Activated B cell treated with CpG ODN at 0.5 μM for 24 hours (primary cell): ENCODE results near the gene SMG9. TPM values are rescaled to one million over a fixed set of nuclear protein-coding genes. Genes with fewer than 3 reads are reported as not detected.

Experiments
- ATAC-seq: fragments of 200-7000 bp; cut with Tn5 transposase; one replicate; pipeline ENCODE4 v1.10.0; 2021; ENCODE audit warnings: low read depth, mild to moderate bottlenecking, moderate library complexity
- CTCF ChIA-PET: fragments of 350-600 bp; sonication (Branson Sonifier 250); formaldehyde crosslinking; loops from one replicate; lab custom pipeline; 2021; ENCODE audit warnings: antibody characterized with exemption; lab: Charles Lee
- POLR2A ChIA-PET: fragments of 350-600 bp; sonication (Branson Sonifier 250); formaldehyde crosslinking; loops from one replicate; lab custom pipeline; 2021; ENCODE audit warnings: antibody characterized with exemption; lab: Charles Lee
- DNase-seq: peaks from one replicate; pipeline ENCODE4 v3.0.0; 2022
- H3K27ac Mint-ChIP-seq: one replicate; pipeline ENCODE4 v1.8.0; 2020; ENCODE audit warnings: mixed read lengths
- H3K27me3 Mint-ChIP-seq: one replicate; pipeline ENCODE4 v1.8.0; 2021; ENCODE audit warnings: mixed read lengths
- H3K36me3 Mint-ChIP-seq: one replicate; pipeline ENCODE4 v1.8.0; 2021; ENCODE audit warnings: low read depth, mixed read lengths
- H3K4me1 Mint-ChIP-seq: one replicate; pipeline ENCODE4 v1.8.0; 2021; ENCODE audit warnings: mixed read lengths
- H3K4me3 Mint-ChIP-seq: one replicate; pipeline ENCODE4 v1.8.0; 2020; ENCODE audit warnings: mild to moderate bottlenecking, mixed read lengths
- H3K9me3 Mint-ChIP-seq: one replicate; pipeline ENCODE4 v1.8.0; 2020; ENCODE audit warnings: mixed read lengths
- CTCF ChIP-seq: fragments of 200-600 bp; IDR thresholded peaks from one replicate; pipeline ENCODE4 v1.8.0; 2022; ENCODE audit warnings: antibody characterized with exemption, mild to moderate bottlenecking
- intact Hi-C: fragments of 100-400 bp; cut with micrococcal nuclease; formaldehyde crosslinking; loops from one replicate; pipeline ENCODE4 v1.15.1; 2024
- total RNA-seq: library from RNA; stranded (reverse); gene quantifications from 2 replicates; pipeline ENCODE4 v1.2.3, GENCODE V29; 2022

The SMG9 gene
- total RNA-seq, 1 donor from 2014 or later, result 105 TPM

GRCh38 chr19:43798546-43799409 is 44.0 kb upstream of the SMG9 start:
- ChIA-PET CTCF (no interaction called here), POLR2A (interaction anchor here (1.1 kb wide), 1 partner anchor 18 kb away, joined by 3 read pairs; the partner anchor contains the start of gene KCNN4)
- H3K27me3 Mint-ChIP-seq, result peaks cover 30% of the 10 kb centered on the region
- DNase-seq, result no peak
- TF ChIP-seq CTCF, result no peak
- H3K27ac Mint-ChIP-seq, result no peak overlapping the region
- ATAC-seq, result peak; percentile 84
- peaks cover 3% of the 10 kb centered on the region for H3K9me3 Mint-ChIP-seq
- H3K4me1 Mint-ChIP-seq, result peaks cover 15% of the 10 kb centered on the region
- intact Hi-C loops, result no loop called here
- H3K36me3 Mint-ChIP-seq, result no peaks in the 10 kb centered on the region
- peak overlapping the region; percentile 72 for H3K4me3 Mint-ChIP-seq

- DNase-seq (no peak), ATAC-seq (no peak)
- intact Hi-C loops, result no loop called here
- no peak overlapping the region for H3K27ac Mint-ChIP-seq
- no peaks in the 10 kb centered on the region for H3K36me3 Mint-ChIP-seq
- peaks cover 15% of the 10 kb centered on the region for H3K4me1 Mint-ChIP-seq
- TF ChIP-seq CTCF, result no peak
- ChIA-PET CTCF (no interaction called here), POLR2A (no interaction called here)
- peaks cover 34% of the 10 kb centered on the region for H3K27me3 Mint-ChIP-seq
- peak overlapping the region; percentile 55 for H3K4me3 Mint-ChIP-seq
- H3K9me3 Mint-ChIP-seq, result peaks cover 3% of the 10 kb centered on the region
Measured at GRCh38 chr19:43798026-43798545, 43.3 kb upstream of the SMG9 start.

- Mint-ChIP-seq H3K4me3 (no peak overlapping the region), H3K4me1 (peaks cover 15% of the 10 kb centered on the region), H3K36me3 (no peaks in the 10 kb centered on the region), H3K27me3 (peaks cover 34% of the 10 kb centered on the region), H3K27ac (no peak overlapping the region), H3K9me3 (peaks cover 3% of the 10 kb centered on the region)
- POLR2A ChIA-PET, result no interaction called here
- intact Hi-C loops, result no loop called here
- CTCF ChIA-PET, result no interaction called here
- DNase-seq (no peak), ATAC-seq (no peak)
- TF ChIP-seq CTCF, result no peak
Measured at GRCh38 chr19:43797556-43797955, 42.8 kb upstream of the SMG9 start.

GRCh38 chr19:43797118-43797517 is 42.4 kb upstream of the SMG9 start:
- Mint-ChIP-seq H3K36me3 (no peaks in the 10 kb centered on the region), H3K4me3 (no peak overlapping the region)
- ATAC-seq, result no peak

More at GRCh38 chr19:43797118-43797517, 42.4 kb upstream of the SMG9 start:
- Mint-ChIP-seq H3K27me3 (peaks cover 34% of the 10 kb centered on the region), H3K9me3 (peaks cover 3% of the 10 kb centered on the region), H3K27ac (no peak overlapping the region), H3K4me1 (peaks cover 15% of the 10 kb centered on the region)
- TF ChIP-seq CTCF, result no peak
- intact Hi-C loops, result no loop called here
- no peak for DNase-seq
- ChIA-PET CTCF (interaction anchor here (1.8 kb wide), 1 partner anchor 12 kb away, joined by 5 read pairs; no protein-coding TSS in a partner anchor), POLR2A (interaction anchor here (0.5 kb wide), 1 partner anchor 38 kb away, joined by 3 read pairs; no protein-coding TSS in a partner anchor)
